NCI-H1417 (cell line): Measurements from ENCODE around the gene PTPRK.
A peak's percentile ranks its signal among the peaks of the same experiment; 100 is the strongest.

Experiments
- DNase-seq, 3 experiments: peaks; one replicate each; lab custom pipeline; 2025; lab: John Stamatoyannopoulos, UW

Gene PTPRK

DNA sequence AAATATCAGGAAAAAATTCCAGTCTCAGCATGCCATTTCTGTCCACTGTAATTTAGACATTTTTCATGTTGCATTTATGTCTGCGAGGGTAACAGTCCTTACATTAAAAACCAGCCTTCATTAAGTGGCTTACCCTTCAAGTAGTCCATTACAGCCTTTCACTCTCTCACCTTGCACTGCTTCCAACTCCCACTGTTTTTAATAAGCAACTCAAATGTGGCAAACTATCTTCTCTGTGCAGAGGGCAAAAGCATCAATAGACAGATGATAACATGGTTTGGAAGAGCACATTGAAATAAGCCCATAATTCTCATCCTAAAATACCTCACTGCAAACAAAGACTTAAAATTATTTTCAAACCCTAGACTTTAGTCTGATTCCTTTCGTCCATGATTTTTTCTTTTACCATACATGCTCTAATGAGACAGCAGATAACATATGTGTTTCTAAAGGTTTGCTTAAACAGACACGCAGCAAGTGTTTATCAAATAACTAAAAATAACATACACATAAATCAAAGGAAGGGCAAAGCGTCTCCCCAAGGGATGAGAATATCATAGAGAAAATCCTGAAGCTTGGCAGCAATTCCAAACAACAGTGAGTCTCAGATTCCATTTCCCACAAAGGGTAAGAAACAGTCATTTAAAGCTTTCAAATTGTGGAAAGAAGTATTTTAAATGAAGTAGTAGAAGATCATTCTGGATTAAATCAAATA is 130.4 kb downstream of the PTPRK start:
- peak in 2 of 3 experiments; percentile 58 to 92 for DNase-seq

GRCh38 chr6:128388380-128388779 is 132.0 kb downstream of the PTPRK start:
- no peak for DNase-seq

- no peak for DNase-seq
Observed at GRCh38 chr6:128380891-128381290, 139.5 kb downstream of the PTPRK start.

GRCh38 chr6:128379577-128379976 is 140.8 kb downstream of the PTPRK start:
- DNase-seq, result no peak

GRCh38 chr6:128376952-128377503 is 143.4 kb downstream of the PTPRK start:
- DNase-seq, result no peak

DNA sequence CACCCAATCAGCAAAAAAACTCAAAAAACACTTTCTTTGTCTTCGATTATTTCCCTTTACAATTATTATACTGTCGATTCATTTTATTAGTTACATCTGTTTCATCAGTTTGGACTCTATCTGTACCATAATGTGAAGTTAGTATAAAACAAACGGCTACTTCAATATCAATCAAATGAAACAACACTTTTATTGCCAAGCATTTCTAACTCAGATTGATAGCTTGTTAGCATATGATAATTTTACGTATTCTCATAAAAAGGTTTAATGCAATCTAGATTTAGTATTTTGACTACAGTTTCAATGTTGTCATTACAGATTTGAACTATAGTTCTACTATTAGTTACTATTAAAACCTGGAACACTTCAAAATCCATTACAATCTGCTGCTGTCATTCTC is 149.3 kb downstream of the PTPRK start:
- no peak for DNase-seq

DNA sequence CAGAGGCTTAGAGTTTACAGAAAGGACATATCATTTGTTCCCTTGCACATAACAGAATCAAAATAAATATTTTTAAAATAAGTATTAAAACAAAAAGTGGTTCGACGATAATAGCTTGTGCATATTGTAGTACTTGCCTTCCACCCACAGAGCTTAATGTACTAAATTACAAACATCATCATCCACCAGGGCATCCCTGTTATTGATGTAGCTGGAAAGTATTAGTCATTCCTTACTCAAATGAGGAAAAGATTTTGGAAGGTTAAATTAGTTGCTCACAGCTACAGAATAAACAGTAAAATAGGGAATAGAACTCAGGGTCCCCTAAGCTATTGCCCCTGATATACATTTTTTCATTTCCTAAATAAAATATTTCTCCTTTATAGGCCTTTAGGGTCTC is 150.3 kb downstream of the PTPRK start:
- no peak for DNase-seq

GRCh38 chr6:128368213-128368944 is 152.0 kb downstream of the PTPRK start:
- no peak for DNase-seq

GRCh38 chr6:128367437-128367836 is 153.0 kb downstream of the PTPRK start:
- peak in 1 of 3 experiments; percentile 14 for DNase-seq

- DNase-seq, result no peak
Observed at GRCh38 chr6:128365520-128366160, 154.8 kb downstream of the PTPRK start.

- no peak for DNase-seq
Observed at GRCh38 chr6:128364766-128365519, 155.5 kb downstream of the PTPRK start.

DNA sequence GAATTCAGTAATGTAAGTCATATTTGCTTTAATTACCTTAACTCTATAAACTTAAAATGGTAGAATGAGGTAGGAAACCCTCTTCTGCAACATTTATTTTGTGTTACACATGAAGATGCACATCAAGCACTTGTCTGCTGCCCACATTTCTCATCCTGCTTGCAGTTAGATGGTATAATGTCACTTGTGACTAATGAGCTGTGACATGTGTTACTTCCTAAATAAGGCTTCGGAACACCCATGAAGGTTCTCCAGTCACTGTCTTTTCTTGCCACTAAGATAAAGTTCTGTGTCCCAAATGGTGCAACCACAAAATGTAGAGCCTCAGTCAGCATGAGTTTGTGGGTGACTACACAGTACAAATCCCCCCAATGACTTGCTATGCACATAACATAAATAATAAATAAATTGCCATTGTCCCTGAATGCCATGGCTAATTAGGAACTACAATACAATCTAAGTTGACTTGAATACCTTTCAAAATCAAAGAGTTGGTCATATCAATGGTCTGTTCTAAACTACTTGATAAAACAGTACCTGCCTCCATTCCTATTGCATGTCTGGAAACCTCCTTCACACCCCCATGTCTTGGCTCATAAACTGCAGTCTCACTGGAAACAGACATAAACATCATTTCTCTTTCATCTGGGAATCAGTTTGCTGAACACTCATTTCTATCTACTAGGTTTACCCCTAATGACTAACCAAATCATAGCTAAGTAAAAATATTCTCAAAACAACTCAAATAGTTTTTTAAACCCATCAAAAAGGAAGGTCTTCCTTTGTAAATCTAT is 157.2 kb downstream of the PTPRK start:
- no peak for DNase-seq

GRCh38 chr6:128361378-128361777 is 159.0 kb downstream of the PTPRK start:
- no peak for DNase-seq

- DNase-seq, result no peak
Observed at GRCh38 chr6:128358244-128358776, 162.1 kb downstream of the PTPRK start.

DNA sequence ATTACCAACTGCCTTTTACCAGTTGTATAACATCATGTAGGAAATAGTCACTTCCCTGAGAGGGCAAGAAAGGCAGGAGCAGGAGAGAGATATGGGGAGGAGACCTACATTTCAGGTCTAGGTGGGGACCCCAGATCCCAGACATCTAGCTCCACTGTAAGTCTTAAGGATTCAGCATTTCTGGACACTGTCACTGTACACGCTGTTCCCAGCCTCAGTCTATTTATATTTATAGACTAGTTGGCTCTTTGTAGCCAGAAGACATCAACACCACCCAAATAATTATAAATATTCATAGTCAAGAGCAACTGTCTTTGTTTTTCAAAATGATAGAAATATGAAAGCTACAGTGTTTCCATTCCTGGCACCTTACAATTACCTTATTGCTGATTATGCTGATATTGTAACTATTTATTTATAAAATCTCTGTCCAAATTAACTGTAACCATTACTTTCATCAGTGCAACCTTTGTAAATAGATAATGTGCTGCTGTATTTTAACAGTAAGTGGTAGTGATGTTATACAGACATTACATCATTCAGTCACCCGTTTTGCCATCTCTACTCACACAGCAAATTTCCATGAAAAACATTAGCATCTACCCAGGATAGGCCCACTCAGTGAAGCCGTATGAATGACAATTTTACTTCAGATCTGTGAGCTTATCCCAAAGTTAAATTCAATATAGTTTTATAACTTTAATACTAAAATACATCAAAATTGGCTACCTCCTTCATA is 162.8 kb downstream of the PTPRK start:
- no peak for DNase-seq

GRCh38 chr6:128352366-128352765 is 168.0 kb downstream of the PTPRK start:
- no peak for DNase-seq

GRCh38 chr6:128351255-128351514 is 169.2 kb downstream of the PTPRK start:
- DNase-seq, result no peak

GRCh38 chr6:128350416-128351254 is 169.8 kb downstream of the PTPRK start:
- DNase-seq, result no peak

GRCh38 chr6:128347123-128347522 is 173.3 kb downstream of the PTPRK start:
- DNase-seq, result no peak

GRCh38 chr6:128346569-128346968 is 173.8 kb downstream of the PTPRK start:
- no peak for DNase-seq
